Right atrium auricular region (tissue), 2 donors: ENCODE data around the gene DDX10. TPM values are rescaled to one million over a fixed set of nuclear protein-coding genes. Genes with fewer than 3 reads are reported as not detected.
"Not testable (repeated sequence)": the region's sequence is repeated elsewhere in the genome, so short reads cannot be mapped to it uniquely, and the experiment has no call there.

ENCODE experiments used
- DNase-seq: peaks from one replicate; pipeline ENCODE4 v3.0.0-alpha.2; 2019; ENCODE audit warnings: low spot score
- H3K27ac ChIP-seq, 2 donors: fragments of 200-600 bp; sonication (generic); 1 replicate in 1 of 2; 2 replicates in 1 of 2; pipeline ENCODE4 v1.5.1; 2016 to 2019
- H3K27me3 ChIP-seq, 2 donors: fragments of 200-600 bp; sonication (generic); one replicate each; pipeline versions ENCODE4 v1.5.1 to v1.6.0; 2017 to 2019
- H3K36me3 ChIP-seq: fragments of 200-600 bp; sonication (generic); one replicate; pipeline ENCODE4 v1.5.1; 2016
- H3K4me1 ChIP-seq, 2 donors: fragments of 200-600 bp; sonication (generic); one replicate each; pipeline versions ENCODE4 v1.5.1 to v1.6.0; 2017 to 2019
- H3K4me3 ChIP-seq, 2 donors: fragments of 200-600 bp; sonication (generic); 1 replicate in 1 of 2; 2 replicates in 1 of 2; pipeline ENCODE4 v1.5.1; 2017 to 2019; ENCODE audit warnings: mild to moderate bottlenecking in 1 of 2, moderate library complexity in 1 of 2
- H3K9me3 ChIP-seq, 2 donors: fragments of 200-600 bp; sonication (generic); one replicate each; pipeline ENCODE4 v1.5.1; 2019
- CTCF ChIP-seq, 2 donors: fragments of 200-600 bp; sonication (generic); IDR thresholded peaks; one replicate each; pipeline ENCODE4 v1.5.1; 2019; ENCODE audit warnings: antibody characterized with exemption in 2 of 2
- total RNA-seq, 2 donors: library from RNA; depleted of rRNA; stranded (reverse); fragments of >200 nt; gene quantifications; one replicate each; pipeline ENCODE4 v1.1.0, GENCODE V29; 2016

The DDX10 gene
- total RNA-seq, 2 donors from 2014 or later: 11.8 to 13.1 TPM

GRCh38 chr11:108645970-108646369, 18.9 kb upstream of the DDX10 start:
- Histone ChIP-seq H3K4me3 (no peak overlapping the region), H3K9me3 (no peaks in the 10 kb centered on the region), H3K27me3 (no peaks in the 10 kb centered on the region), H3K36me3 (no peaks in the 10 kb centered on the region), H3K27ac (no peak overlapping the region), H3K4me1 (peaks cover 0 to 5% of the 10 kb centered on the region in 2 donors)
- DNase-seq: no peak
- no peak for TF ChIP-seq CTCF (IDR thresholded peaks at IDR 0.05)

- no peak for TF ChIP-seq CTCF (IDR thresholded peaks at IDR 0.05)
- Histone ChIP-seq H3K27me3 (no peaks in the 10 kb centered on the region), H3K27ac (peak overlapping the region; percentile 70 to 71), H3K9me3 (no peaks in the 10 kb centered on the region), H3K36me3 (no peaks in the 10 kb centered on the region), H3K4me1 (peaks cover 0 to 5% of the 10 kb centered on the region in 2 donors), H3K4me3 (no peak overlapping the region)
- no peak for DNase-seq
These were observed 17.5 kb upstream of the DDX10 start for GRCh38 chr11:108647387-108647700.

- H3K27ac ChIP-seq: peak overlapping the region; percentile 70 to 71
- H3K4me3 ChIP-seq: no peak overlapping the region
- no peaks in the 10 kb centered on the region for H3K36me3 ChIP-seq
- TF ChIP-seq CTCF (IDR thresholded peaks at IDR 0.05): peak; percentile 56 to 76
- H3K4me1 ChIP-seq: peaks cover 0 to 5% of the 10 kb centered on the region in 2 donors
- peaks cover 0 to 1% of the 10 kb centered on the region in 2 donors for H3K9me3 ChIP-seq
- no peaks in the 10 kb centered on the region for H3K27me3 ChIP-seq
- peak; percentile 71 for DNase-seq
These were observed 17.0 kb upstream of the DDX10 start for GRCh38 chr11:108647701-108648527.

GRCh38 chr11:108648528-108648885, 16.4 kb upstream of the DDX10 start:
- Histone ChIP-seq H3K4me3 (no peak overlapping the region), H3K9me3 (peaks cover 0 to 3% of the 10 kb centered on the region in 2 donors), H3K36me3 (no peaks in the 10 kb centered on the region), H3K27me3 (no peaks in the 10 kb centered on the region), H3K4me1 (peaks cover 0 to 5% of the 10 kb centered on the region in 2 donors), H3K27ac (peak overlapping the region; percentile 70 to 71)
- DNase-seq: no peak
- no peak for TF ChIP-seq CTCF (IDR thresholded peaks at IDR 0.05)

GRCh38 chr11:108654100-108654499, 10.8 kb upstream of the DDX10 start:
- not testable (repeated sequence) for H3K36me3 ChIP-seq, DNase-seq, H3K4me3 ChIP-seq, H3K4me1 ChIP-seq, H3K27me3 ChIP-seq, H3K27ac ChIP-seq, H3K9me3 ChIP-seq

- Histone ChIP-seq H3K9me3 (peaks cover 0 to 3% of the 10 kb centered on the region in 2 donors), H3K4me1 (no peaks in the 10 kb centered on the region), H3K27me3 (no peaks in the 10 kb centered on the region), H3K27ac (no peak overlapping the region), H3K36me3 (no peaks in the 10 kb centered on the region), H3K4me3 (no peak overlapping the region)
- peak; percentile 33 to 72 for TF ChIP-seq CTCF (IDR thresholded peaks at IDR 0.05)
- no peak for DNase-seq
These were observed 9.8 kb upstream of the DDX10 start for GRCh38 chr11:108654994-108655631.
